IPS-20b (cell line): ENCODE results near the gene HDAC7.

Source experiments
- H3K27ac ChIP-seq: one replicate; pipeline ENCODE4 v1.5.1; 2013; ENCODE audit warnings: low read length
- H3K27me3 ChIP-seq: 2 replicates; pipeline ENCODE4 v1.6.1; 2013; ENCODE audit warnings: mild to moderate bottlenecking, low read length, inconsistent platforms; ENCODE audit not compliant: insufficient read depth
- H3K36me3 ChIP-seq: 2 replicates; pipeline ENCODE4 v1.6.1; 2013; ENCODE audit warnings: low read depth, mild to moderate bottlenecking, inconsistent platforms, low read length, moderate library complexity; ENCODE audit not compliant: insufficient read depth
- H3K4me1 ChIP-seq: 2 replicates; pipeline ENCODE4 v1.6.1; 2013; ENCODE audit warnings: mild to moderate bottlenecking, control low read depth, inconsistent platforms, low read length, moderate library complexity; ENCODE audit not compliant: insufficient read depth
- H3K4me3 ChIP-seq: 2 replicates; pipeline ENCODE4 v1.5.1; 2013; ENCODE audit warnings: mild to moderate bottlenecking, low read length, inconsistent platforms
- H3K9ac ChIP-seq: 2 replicates; pipeline ENCODE4 v1.6.1; 2013; ENCODE audit warnings: low read depth, mild to moderate bottlenecking, inconsistent platforms, low read length, moderate library complexity
- H3K9me3 ChIP-seq: 2 replicates; pipeline ENCODE4 v1.6.1; 2013; ENCODE audit warnings: mild to moderate bottlenecking, low read depth, low read length, inconsistent platforms; ENCODE audit not compliant: insufficient read depth

Gene HDAC7

GRCh38 chr12:47798382-47798948, 21.2 kb downstream of the HDAC7 start:
- peaks cover 35% of the 10 kb centered on the region for H3K36me3 ChIP-seq
- no peak overlapping the region for H3K4me3 ChIP-seq

GRCh38 chr12:47797441-47797840, 22.3 kb downstream of the HDAC7 start:
- no peak overlapping the region for H3K27ac ChIP-seq
- H3K4me3 ChIP-seq: no peak overlapping the region
- H3K9ac ChIP-seq: no peak overlapping the region
- peaks cover 45% of the 10 kb centered on the region for H3K36me3 ChIP-seq
- H3K4me1 ChIP-seq: no peaks in the 10 kb centered on the region
- no peaks in the 10 kb centered on the region for H3K27me3 ChIP-seq
- no peaks in the 10 kb centered on the region for H3K9me3 ChIP-seq

More at GRCh38 chr12:47798382-47798948, 21.2 kb downstream of the HDAC7 start:
- H3K9me3 ChIP-seq: no peaks in the 10 kb centered on the region
- no peak overlapping the region for H3K27ac ChIP-seq
- no peak overlapping the region for H3K9ac ChIP-seq
- no peaks in the 10 kb centered on the region for H3K27me3 ChIP-seq
- H3K4me1 ChIP-seq: no peaks in the 10 kb centered on the region

DNA sequence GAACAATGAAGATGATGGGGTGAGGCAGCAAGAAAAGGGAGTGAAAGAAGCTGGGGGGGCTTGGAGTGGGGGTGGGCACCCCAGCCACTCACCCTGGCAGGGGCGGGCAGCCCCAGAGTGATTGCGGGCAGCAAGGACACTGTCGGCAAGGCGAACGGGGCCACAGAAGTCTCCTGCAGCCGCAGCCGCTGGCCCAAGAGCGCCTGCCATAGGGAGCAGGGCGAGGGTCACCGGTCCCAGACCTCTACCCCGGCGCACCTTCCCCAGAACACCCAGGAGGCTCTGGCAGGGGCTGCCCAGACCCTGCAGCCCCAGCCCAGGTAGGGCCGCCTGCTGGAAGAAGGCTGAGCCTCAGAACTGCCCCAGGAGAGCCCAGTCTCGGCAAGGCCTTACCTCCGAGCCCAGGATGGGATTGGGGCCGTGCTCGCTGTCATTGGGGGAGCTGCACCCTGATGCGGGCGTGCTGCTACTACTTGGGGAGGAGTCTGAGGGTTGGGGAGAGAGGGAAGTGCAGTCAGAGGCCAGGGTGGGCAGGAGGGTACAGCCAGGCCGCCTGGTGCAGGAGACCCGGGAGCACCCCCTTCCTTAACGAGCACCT, 23.8 kb downstream of the HDAC7 start:
- Histone ChIP-seq H3K4me1 (no peaks in the 10 kb centered on the region), H3K9ac (no peak overlapping the region), H3K27ac (no peak overlapping the region), H3K36me3 (peaks cover 49% of the 10 kb centered on the region), H3K4me3 (no peak overlapping the region), H3K27me3 (no peaks in the 10 kb centered on the region), H3K9me3 (no peaks in the 10 kb centered on the region)

DNA sequence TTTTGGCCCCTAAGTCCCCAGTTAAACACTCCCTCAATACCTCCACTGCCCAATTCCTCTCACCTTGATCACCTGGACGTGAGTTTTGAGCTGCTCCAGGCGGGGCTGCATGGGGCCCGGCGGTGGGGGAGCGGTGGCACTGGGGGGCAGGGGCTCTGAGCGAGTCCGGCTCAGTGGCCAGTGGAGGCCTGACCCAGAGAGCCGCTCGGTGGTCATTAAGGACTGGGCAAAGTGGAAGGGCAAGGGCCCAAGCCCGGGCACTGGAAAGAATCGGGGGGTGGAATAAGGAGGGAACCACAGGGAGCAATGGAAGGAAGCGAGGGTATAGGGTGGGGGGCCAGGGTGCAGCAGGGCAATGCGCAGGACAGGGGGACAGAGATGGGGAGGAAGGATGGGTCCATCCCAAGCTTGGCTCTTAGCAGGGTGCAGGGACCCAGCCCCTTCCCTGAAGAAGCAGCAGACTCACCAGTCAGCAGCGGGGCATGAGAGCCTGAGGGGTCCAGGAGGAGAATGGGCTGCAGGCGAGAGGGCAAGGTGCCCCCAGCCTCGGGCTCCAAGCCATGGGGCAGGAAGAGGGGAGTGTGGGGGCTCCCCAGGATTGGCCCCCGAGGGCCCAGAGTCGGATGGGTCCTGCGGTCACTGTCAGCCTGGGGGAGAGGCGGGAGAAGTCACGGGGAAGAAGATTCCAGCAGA, 24.4 kb downstream of the HDAC7 start:
- H3K9me3 ChIP-seq: no peaks in the 10 kb centered on the region
- H3K4me3 ChIP-seq: no peak overlapping the region
- no peaks in the 10 kb centered on the region for H3K27me3 ChIP-seq
- H3K4me1 ChIP-seq: no peaks in the 10 kb centered on the region
- H3K9ac ChIP-seq: no peak overlapping the region
- H3K27ac ChIP-seq: no peak overlapping the region
- peaks cover 53% of the 10 kb centered on the region for H3K36me3 ChIP-seq

- no peak overlapping the region for H3K9ac ChIP-seq
- H3K4me3 ChIP-seq: no peak overlapping the region
- no peaks in the 10 kb centered on the region for H3K27me3 ChIP-seq
- H3K27ac ChIP-seq: no peak overlapping the region
- no peaks in the 10 kb centered on the region for H3K9me3 ChIP-seq
- H3K4me1 ChIP-seq: no peaks in the 10 kb centered on the region
- H3K36me3 ChIP-seq: peaks cover 57% of the 10 kb centered on the region
Observed at GRCh38 chr12:47794679-47795078, 25.0 kb downstream of the HDAC7 start.

- Histone ChIP-seq H3K27me3 (no peaks in the 10 kb centered on the region), H3K36me3 (peaks cover 72% of the 10 kb centered on the region), H3K9me3 (no peaks in the 10 kb centered on the region), H3K9ac (no peak overlapping the region), H3K27ac (no peak overlapping the region), H3K4me3 (no peak overlapping the region), H3K4me1 (no peaks in the 10 kb centered on the region)
Observed at GRCh38 chr12:47793015-47793681, 26.6 kb downstream of the HDAC7 start.

- Histone ChIP-seq H3K27ac (no peak overlapping the region), H3K36me3 (peaks cover 84% of the 10 kb centered on the region)
Observed at GRCh38 chr12:47791874-47792273, 27.8 kb downstream of the HDAC7 start.

DNA sequence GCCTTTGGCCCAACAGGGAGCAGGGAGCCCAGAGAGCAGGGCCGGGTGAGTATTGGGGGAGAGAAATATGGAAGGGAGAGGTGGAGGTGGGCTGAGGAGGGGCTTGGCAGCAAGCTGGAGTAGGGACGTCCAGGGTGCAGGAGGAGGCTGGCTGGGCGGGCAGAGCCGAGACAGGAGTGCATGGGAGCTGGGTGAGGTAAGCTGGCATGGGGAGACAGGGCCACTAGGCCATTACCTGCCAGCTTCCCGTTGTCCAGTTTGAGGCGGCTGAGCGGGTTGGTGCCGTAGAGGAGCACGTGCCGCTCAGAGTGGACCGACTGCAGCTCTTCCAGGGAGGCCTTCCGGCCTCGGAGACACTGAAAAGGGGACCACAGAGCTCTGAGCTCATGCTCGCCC, 28.4 kb downstream of the HDAC7 start:
- H3K27me3 ChIP-seq: no peaks in the 10 kb centered on the region
- H3K36me3 ChIP-seq: peaks cover 84% of the 10 kb centered on the region
- H3K9me3 ChIP-seq: no peaks in the 10 kb centered on the region
- no peak overlapping the region for H3K9ac ChIP-seq
- H3K27ac ChIP-seq: no peak overlapping the region
- H3K4me3 ChIP-seq: no peak overlapping the region
- no peaks in the 10 kb centered on the region for H3K4me1 ChIP-seq

More at GRCh38 chr12:47791874-47792273, 27.8 kb downstream of the HDAC7 start:
- Histone ChIP-seq H3K9me3 (no peaks in the 10 kb centered on the region), H3K4me3 (no peak overlapping the region), H3K27me3 (no peaks in the 10 kb centered on the region), H3K9ac (no peak overlapping the region), H3K4me1 (no peaks in the 10 kb centered on the region)

- H3K9me3 ChIP-seq: no peaks in the 10 kb centered on the region
- H3K9ac ChIP-seq: no peak overlapping the region
- H3K27me3 ChIP-seq: no peaks in the 10 kb centered on the region
- no peak overlapping the region for H3K27ac ChIP-seq
- H3K4me3 ChIP-seq: no peak overlapping the region
- no peaks in the 10 kb centered on the region for H3K4me1 ChIP-seq
- H3K36me3 ChIP-seq: peaks cover 89% of the 10 kb centered on the region
Observed at GRCh38 chr12:47790676-47791350, 28.9 kb downstream of the HDAC7 start.

GRCh38 chr12:47789712-47790489, 29.8 kb downstream of the HDAC7 start:
- Histone ChIP-seq H3K36me3 (peaks cover 92% of the 10 kb centered on the region), H3K27ac (no peak overlapping the region), H3K9ac (no peak overlapping the region), H3K9me3 (no peaks in the 10 kb centered on the region), H3K4me1 (no peaks in the 10 kb centered on the region), H3K4me3 (no peak overlapping the region), H3K27me3 (no peaks in the 10 kb centered on the region)

DNA sequence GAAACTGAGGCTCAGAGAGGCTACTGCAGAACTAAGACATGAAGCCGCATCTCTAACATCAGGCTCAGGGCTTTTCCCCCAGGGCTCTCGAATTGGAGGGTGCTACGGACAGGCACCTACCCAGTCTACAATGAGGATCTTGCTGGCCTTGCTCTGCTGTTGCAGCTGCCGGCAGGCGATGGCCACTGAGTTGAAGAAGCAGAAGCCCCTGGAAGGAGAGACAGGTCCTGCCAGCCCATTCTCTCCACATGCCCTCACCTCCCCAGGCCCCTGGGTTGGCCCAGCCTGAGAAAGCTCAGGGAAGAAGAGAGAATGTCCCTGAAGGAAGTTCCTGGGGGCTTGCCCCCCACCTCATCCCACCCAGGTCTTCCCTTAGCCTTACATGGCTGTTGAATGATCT, 30.6 kb downstream of the HDAC7 start:
- no peaks in the 10 kb centered on the region for H3K9me3 ChIP-seq
- peaks cover 92% of the 10 kb centered on the region for H3K36me3 ChIP-seq
- H3K27ac ChIP-seq: no peak overlapping the region
- no peak overlapping the region for H3K4me3 ChIP-seq
- no peak overlapping the region for H3K9ac ChIP-seq
- H3K4me1 ChIP-seq: no peaks in the 10 kb centered on the region
- no peaks in the 10 kb centered on the region for H3K27me3 ChIP-seq
